ENCODE results near the gene VSIR.

DNA sequence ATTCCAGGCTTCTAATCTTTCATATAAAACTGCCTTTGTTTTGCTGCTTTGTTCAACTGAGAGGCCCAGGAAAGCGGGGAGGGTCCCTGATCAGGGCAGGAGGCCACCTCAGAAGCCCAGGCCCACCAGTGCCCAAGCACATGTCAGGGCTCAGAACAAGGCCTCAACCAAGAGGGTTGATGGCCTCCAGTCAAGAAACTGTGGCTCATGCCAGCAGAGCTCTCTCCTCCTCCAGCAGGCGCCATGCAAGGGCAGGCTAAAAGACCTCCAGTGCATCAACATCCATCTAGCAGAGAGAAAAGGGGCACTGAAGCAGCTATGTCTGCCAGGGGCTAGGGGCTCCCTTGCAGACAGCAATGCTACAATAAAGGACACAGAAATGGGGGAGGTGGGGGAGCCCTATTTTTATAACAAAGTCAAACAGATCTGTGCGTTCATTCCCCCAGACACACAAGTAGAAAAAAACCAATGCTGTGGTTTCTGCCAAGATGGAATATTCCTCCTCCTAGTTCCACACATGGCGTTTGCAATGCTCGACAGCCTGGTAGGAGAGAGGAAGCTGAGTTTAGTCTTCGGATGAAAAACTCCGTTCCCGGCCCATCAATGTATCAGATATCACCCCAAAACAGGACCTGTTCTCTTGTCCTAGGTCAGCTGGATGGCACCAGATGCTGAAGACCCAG is 43.8 kb upstream of the VSIR start:
- TF ChIP-seq, protein P1, sequence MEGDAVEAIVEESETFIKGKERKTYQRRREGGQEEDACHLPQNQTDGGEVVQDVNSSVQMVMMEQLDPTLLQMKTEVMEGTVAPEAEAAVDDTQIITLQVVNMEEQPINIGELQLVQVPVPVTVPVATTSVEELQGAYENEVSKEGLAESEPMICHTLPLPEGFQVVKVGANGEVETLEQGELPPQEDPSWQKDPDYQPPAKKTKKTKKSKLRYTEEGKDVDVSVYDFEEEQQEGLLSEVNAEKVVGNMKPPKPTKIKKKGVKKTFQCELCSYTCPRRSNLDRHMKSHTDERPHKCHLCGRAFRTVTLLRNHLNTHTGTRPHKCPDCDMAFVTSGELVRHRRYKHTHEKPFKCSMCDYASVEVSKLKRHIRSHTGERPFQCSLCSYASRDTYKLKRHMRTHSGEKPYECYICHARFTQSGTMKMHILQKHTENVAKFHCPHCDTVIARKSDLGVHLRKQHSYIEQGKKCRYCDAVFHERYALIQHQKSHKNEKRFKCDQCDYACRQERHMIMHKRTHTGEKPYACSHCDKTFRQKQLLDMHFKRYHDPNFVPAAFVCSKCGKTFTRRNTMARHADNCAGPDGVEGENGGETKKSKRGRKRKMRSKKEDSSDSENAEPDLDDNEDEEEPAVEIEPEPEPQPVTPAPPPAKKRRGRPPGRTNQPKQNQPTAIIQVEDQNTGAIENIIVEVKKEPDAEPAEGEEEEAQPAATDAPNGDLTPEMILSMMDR (IDR thresholded peaks at IDR 0.05), result no peak
- TF ChIP-seq POLR2A (IDR thresholded peaks at IDR 0.05), result no peak
